K562 (cell line): Measurements from ENCODE around the gene ZNF569. TPM values are rescaled to one million over a fixed set of nuclear protein-coding genes. Genes with fewer than 3 reads are reported as not detected.

Source experiments
- ELF4 ChIP-seq: fragments of 450-650 bp; formaldehyde crosslinking; IDR thresholded peaks from 2 replicates; pipeline ENCODE4 v1.4.0; 2022; ENCODE audit warnings: missing genetic modification characterization
- HMG20A ChIP-seq: fragments of 450-650 bp; formaldehyde crosslinking; conservative IDR thresholded peaks from 2 replicates; pipeline ENCODE4 v1.4.0; 2020; ENCODE audit warnings: mild to moderate bottlenecking, mixed read lengths
- KDM1A ChIP-seq, 2 experiments: fragments of 450-650 bp; IDR thresholded peaks; 2 replicates each; pipeline ENCODE4 v1.6.1; 2016; ENCODE audit warnings: mild to moderate bottlenecking in 2 of 2
- MAFF ChIP-seq: IDR thresholded peaks from 2 replicates; pipeline ENCODE4 v1.6.1; 2012; ENCODE audit warnings: low read length, improper control_type of control experiment
- MCM5 ChIP-seq: fragments of 450-650 bp; IDR thresholded peaks from 2 replicates; pipeline ENCODE4 v1.6.1; 2016; ENCODE audit warnings: low read depth
- MTA2 ChIP-seq: fragments of 450-650 bp; IDR thresholded peaks from 2 replicates; pipeline ENCODE4 v1.6.1; 2016; ENCODE audit warnings: low read depth
- NCOA2 ChIP-seq, 2 experiments: fragments of 450-650 bp; IDR thresholded peaks; 2 replicates each; pipeline ENCODE4 v1.6.1; 2018; ENCODE audit warnings: mild to moderate bottlenecking in 2 of 2, moderate library complexity in 1 of 2; ENCODE audit not compliant: partially characterized antibody in 2 of 2
- PHTF2 ChIP-seq: fragments of 250-450 bp; sonication (Bioruptor Pico); IDR thresholded peaks from 2 replicates; pipeline ENCODE4 v1.5.0; 2021; ENCODE audit warnings: mild to moderate bottlenecking
- PML ChIP-seq: IDR thresholded peaks from 2 replicates; pipeline ENCODE4 v1.6.1; 2012; ENCODE audit warnings: low read length, inconsistent platforms
- PPARD ChIP-seq: fragments of 250-450 bp; sonication (Bioruptor Pico); IDR thresholded peaks from 2 replicates; pipeline ENCODE4 v1.8.0; 2022; ENCODE audit warnings: inconsistent platforms, mild to moderate bottlenecking, moderate library complexity
- REST ChIP-seq, 2 experiments: fragments of 450-650 bp; formaldehyde crosslinking in 1 of 2; IDR thresholded peaks; 2 replicates each; pipeline versions ENCODE4 v1.4.0 to v1.6.1; 2014 to 2020; ENCODE audit warnings: mild to moderate bottlenecking in 2 of 2, borderline replicate concordance in 1 of 2, low read depth in 1 of 2
- SIN3B ChIP-seq: fragments of 450-650 bp; IDR thresholded peaks from 2 replicates; pipeline ENCODE4 v1.6.1; 2017; ENCODE audit warnings: low read depth, mild to moderate bottlenecking, moderate library complexity
- TAF7 ChIP-seq: fragments of 450-650 bp; IDR thresholded peaks from 2 replicates; pipeline ENCODE4 v1.6.1; 2016; ENCODE audit warnings: missing genetic modification characterization, missing compliant biosample characterization
- ZKSCAN8 ChIP-seq: fragments of 200-800 bp; sonication (Bioruptor generic); IDR thresholded peaks from 2 replicates; pipeline ENCODE4 v1.6.1; 2016; ENCODE audit warnings: missing genetic modification characterization, missing compliant biosample characterization
- ZSCAN29 ChIP-seq: fragments of 450-650 bp; IDR thresholded peaks from 2 replicates; pipeline ENCODE4 v1.6.1; 2017
- polyA plus RNA-seq, 8 experiments: library from polyadenylated mRNA; depleted of rRNA in 4 of 8; stranded (reverse) in 5 of 8; unstranded in 3 of 8; fragments of >200 nt; fragmentation: Nextera tagmentation in 2 of 8; fragmentation: Illumina TruSeq in 1 of 8; extraction: Ambion mirVana in 2 of 8; extraction: Trizol in 1 of 8; gene quantifications; 2 replicates each; pipeline versions ENCODE4 v1.2.1 to v1.2.3, GENCODE V29; 2011 to 2014; ENCODE audit warnings: inconsistent platforms in 1 of 8, missing spikeins in 1 of 8
- total RNA-seq, 7 experiments: library from RNA; depleted of rRNA in 6 of 7; stranded (reverse); fragments of >200 nt in 6 of 7; fragmentation: Illumina TruSeq in 2 of 7; extraction: Trizol in 2 of 7; gene quantifications; 2 replicates each; pipeline versions ENCODE4 v1.2.1 to v1.2.3, GENCODE V29; 2011 to 2021; ENCODE audit warnings: low replicate concordance in 1 of 7
- TF ChIP-seq, protein P1 (sequence below), 2 experiments: IDR thresholded peaks; 2 replicates each; pipeline ENCODE4 v1.6.1; 2012; ENCODE audit warnings: improper control_type of control experiment in 2 of 2, low read depth in 2 of 2, low read length in 2 of 2, borderline replicate concordance in 1 of 2
- TF ChIP-seq, protein P2 (sequence below): fragments of 450-650 bp; formaldehyde crosslinking; IDR thresholded peaks from 2 replicates; pipeline ENCODE4 v1.4.0; 2020; ENCODE audit warnings: mild to moderate bottlenecking, moderate library complexity

Gene ZNF569
- total and polyA plus RNA-seq, 9 of the 15 experiments (the other 6 are each of a cell fraction or from before 2014, with no cell fraction given) = 2.1 to 5.7 (median 4.5) TPM

DNA sequence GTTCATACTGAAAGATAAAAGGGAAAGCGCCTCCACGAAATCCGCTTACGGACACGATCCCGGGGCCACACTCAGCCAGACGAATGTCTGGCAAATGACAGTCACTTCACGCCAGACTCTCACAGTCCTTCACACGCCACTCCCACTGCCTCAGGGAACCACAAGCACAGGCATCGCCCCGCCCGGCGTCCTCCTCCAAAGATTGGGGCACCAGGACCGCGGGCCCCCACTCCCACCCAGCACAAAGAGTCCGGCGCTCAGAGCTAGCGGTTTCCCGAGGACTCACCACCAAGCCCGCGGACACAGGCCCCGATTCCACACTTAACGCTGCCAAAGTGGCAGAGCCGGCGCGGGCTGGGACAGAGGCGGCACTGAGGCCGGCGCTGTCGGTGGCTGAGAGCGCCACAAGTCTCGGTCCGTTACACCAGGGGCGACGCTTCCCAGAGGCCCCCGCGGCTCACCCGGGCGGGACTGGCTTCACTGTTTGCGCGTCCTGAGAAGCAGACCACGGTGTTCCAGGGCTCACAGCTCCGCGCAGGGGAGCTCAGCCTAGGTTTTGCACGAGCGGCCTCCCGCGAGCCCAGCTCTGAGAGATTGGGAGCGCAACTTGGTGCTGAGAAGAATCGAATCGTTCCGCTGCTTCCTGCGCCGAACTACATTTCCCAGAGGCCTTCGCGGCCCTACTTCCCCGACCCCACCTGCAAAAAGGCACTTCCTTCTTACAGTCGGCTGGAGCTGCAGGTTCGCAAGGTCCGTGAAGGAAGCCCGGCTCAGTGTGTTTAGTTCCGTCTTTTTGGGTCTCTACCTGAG lies at the start of gene ZNF569 (continued):
- TF ChIP-seq, protein P1, sequence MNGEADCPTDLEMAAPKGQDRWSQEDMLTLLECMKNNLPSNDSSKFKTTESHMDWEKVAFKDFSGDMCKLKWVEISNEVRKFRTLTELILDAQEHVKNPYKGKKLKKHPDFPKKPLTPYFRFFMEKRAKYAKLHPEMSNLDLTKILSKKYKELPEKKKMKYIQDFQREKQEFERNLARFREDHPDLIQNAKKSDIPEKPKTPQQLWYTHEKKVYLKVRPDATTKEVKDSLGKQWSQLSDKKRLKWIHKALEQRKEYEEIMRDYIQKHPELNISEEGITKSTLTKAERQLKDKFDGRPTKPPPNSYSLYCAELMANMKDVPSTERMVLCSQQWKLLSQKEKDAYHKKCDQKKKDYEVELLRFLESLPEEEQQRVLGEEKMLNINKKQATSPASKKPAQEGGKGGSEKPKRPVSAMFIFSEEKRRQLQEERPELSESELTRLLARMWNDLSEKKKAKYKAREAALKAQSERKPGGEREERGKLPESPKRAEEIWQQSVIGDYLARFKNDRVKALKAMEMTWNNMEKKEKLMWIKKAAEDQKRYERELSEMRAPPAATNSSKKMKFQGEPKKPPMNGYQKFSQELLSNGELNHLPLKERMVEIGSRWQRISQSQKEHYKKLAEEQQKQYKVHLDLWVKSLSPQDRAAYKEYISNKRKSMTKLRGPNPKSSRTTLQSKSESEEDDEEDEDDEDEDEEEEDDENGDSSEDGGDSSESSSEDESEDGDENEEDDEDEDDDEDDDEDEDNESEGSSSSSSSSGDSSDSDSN (IDR thresholded peaks at IDR 0.05; ENCODE audit: borderline replicate concordance in 1 of 2, low read depth in 2 of 2, low read length in 2 of 2) = 0 out of 4 replicates have a peak, but pooled peaks of 1 of the 2 experiments have one; percentile 30
- TF ChIP-seq NCOA2 (IDR thresholded peaks at IDR 0.05; ENCODE audit: partially characterized antibody in 2 of 2) = no peak
- TF ChIP-seq PHTF2 (CRISPR knock-in tag) = no peak
- TF ChIP-seq MCM5 = no peak
- TF ChIP-seq, protein P2, sequence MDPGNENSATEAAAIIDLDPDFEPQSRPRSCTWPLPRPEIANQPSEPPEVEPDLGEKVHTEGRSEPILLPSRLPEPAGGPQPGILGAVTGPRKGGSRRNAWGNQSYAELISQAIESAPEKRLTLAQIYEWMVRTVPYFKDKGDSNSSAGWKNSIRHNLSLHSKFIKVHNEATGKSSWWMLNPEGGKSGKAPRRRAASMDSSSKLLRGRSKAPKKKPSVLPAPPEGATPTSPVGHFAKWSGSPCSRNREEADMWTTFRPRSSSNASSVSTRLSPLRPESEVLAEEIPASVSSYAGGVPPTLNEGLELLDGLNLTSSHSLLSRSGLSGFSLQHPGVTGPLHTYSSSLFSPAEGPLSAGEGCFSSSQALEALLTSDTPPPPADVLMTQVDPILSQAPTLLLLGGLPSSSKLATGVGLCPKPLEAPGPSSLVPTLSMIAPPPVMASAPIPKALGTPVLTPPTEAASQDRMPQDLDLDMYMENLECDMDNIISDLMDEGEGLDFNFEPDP (CRISPR knock-in tag) = no peak
- no peak for TF ChIP-seq PPARD (CRISPR knock-in tag)
- TF ChIP-seq ZSCAN29 = no peak
- TF ChIP-seq PML = no peak
- TF ChIP-seq HMG20A (CRISPR knock-in tag) = no peak
- no peak for TF ChIP-seq KDM1A (IDR thresholded peaks at IDR 0.05)
- TF ChIP-seq ELF4 (CRISPR knock-in tag) = no peak
- no peak for TF ChIP-seq MAFF
- TF ChIP-seq MTA2 = no peak
- peak; percentile 27 for TF ChIP-seq TAF7
- TF ChIP-seq ZKSCAN8 = no peak
- no peak for TF ChIP-seq REST (IDR thresholded peaks at IDR 0.05; ENCODE audit: borderline replicate concordance)
- no peak for TF ChIP-seq REST (CRISPR knock-in tag; IDR thresholded peaks at IDR 0.05; ENCODE audit: low read depth)
- no peak for TF ChIP-seq SIN3B
